HUES64 (cell line): ENCODE data around the gene ZDHHC14.
"Not testable (repeated sequence)": the region's sequence is repeated elsewhere in the genome, so short reads cannot be mapped to it uniquely, and the experiment has no call there.

Source experiments
- H3K27ac ChIP-seq: 2 replicates; pipeline ENCODE4 v1.7.0; 2013; ENCODE audit warnings: low read depth, low read length, inconsistent platforms
- H3K27me3 ChIP-seq: 2 replicates; pipeline ENCODE4 v1.6.1; 2013; ENCODE audit warnings: mild to moderate bottlenecking, low read length; ENCODE audit not compliant: insufficient read depth
- H3K36me3 ChIP-seq: 2 replicates; pipeline ENCODE4 v1.6.1; 2013; ENCODE audit warnings: mild to moderate bottlenecking, low read length; ENCODE audit not compliant: insufficient read depth
- H3K4me1 ChIP-seq: 2 replicates; pipeline ENCODE4 v1.6.1; 2013; ENCODE audit warnings: mild to moderate bottlenecking, low read length, moderate library complexity; ENCODE audit not compliant: insufficient read depth
- H3K4me3 ChIP-seq: 2 replicates; pipeline ENCODE4 v1.5.1; 2013; ENCODE audit warnings: mild to moderate bottlenecking, low read length, moderate library complexity
- H3K9ac ChIP-seq: 2 replicates; pipeline ENCODE4 v1.6.1; 2013; ENCODE audit warnings: mild to moderate bottlenecking, low read depth, low read length
- H3K9me3 ChIP-seq: 2 replicates; pipeline ENCODE4 v1.6.1; 2013; ENCODE audit warnings: low read depth, low read length; ENCODE audit not compliant: insufficient read depth
- WGBS: fragments of 150-250, 120-280 bp; methylation state at CpG from one replicate; pipeline ENCODE4 v1.1.7; 2013; ENCODE audit warnings: missing lambda C conversion rate; 5-methylcytosine and 5-hydroxymethylcytosine counted together

Gene ZDHHC14

GRCh38 chr6:157587127-157587926 is 206.3 kb downstream of the ZDHHC14 start:
- H3K27ac ChIP-seq: no peak overlapping the region
- H3K27me3 ChIP-seq: no peaks in the 10 kb centered on the region
- no peak overlapping the region for H3K9ac ChIP-seq
- H3K4me3 ChIP-seq: no peak overlapping the region
- peaks cover 27% of the 10 kb centered on the region for H3K9me3 ChIP-seq
- no peaks in the 10 kb centered on the region for H3K4me1 ChIP-seq
- 84% methylated on average over 4 of the region's 4 CpGs for WGBS
- no peaks in the 10 kb centered on the region for H3K36me3 ChIP-seq

- WGBS: 96% methylated on average over 4 of the region's 4 CpGs
- H3K4me1 ChIP-seq, H3K27ac ChIP-seq, H3K27me3 ChIP-seq, H3K4me3 ChIP-seq, H3K36me3 ChIP-seq, H3K9ac ChIP-seq: not testable (repeated sequence)
- peaks cover 27% of the 10 kb centered on the region for H3K9me3 ChIP-seq
These were observed 209.7 kb downstream of the ZDHHC14 start for GRCh38 chr6:157590654-157591053.

DNA sequence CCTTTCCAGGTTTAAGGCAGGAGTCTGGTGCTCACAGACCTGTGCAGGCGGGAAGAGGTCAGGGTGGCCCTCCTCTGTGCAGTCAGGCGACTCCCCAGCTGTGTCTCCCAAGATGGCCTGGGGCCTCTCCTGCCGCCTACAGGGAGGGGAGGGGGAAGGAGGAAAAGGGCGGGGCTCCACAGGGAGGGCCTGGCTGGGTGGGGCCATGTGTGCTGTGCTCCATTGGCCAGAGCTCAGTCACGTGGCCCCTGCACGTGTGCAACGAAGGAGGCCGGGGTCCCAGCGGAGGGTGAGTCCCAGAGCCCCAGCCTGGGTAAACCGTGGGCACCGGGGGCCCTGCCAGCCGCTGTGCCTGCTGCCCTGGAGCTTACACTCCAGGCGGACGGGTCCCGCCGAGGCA is 211.6 kb downstream of the ZDHHC14 start:
- Histone ChIP-seq H3K36me3 (no peaks in the 10 kb centered on the region), H3K27ac (no peak overlapping the region), H3K9me3 (peaks cover 27% of the 10 kb centered on the region), H3K4me1 (no peaks in the 10 kb centered on the region), H3K4me3 (no peak overlapping the region), H3K9ac (no peak overlapping the region), H3K27me3 (no peaks in the 10 kb centered on the region)
- 95% methylated on average over 16 of the region's 16 CpGs for WGBS

DNA sequence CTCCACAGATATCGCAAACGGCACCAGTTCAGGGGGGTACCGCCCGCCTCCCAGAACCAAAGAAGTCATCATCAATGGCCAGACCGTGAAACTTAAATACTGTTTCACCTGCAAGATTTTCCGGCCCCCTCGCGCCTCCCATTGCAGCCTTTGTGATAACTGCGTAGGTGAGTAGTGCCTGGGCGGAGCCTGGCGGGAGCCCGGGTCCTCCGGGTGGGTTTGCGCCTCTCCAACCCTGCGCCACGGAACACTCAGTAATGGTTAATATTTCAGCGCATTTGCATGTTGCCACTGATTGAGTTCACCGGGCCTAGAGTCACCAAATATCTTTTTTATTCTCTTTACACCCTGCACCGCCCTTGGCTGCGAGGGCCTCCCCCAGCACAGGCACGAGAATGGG is 212.0 kb downstream of the ZDHHC14 start:
- 96% methylated on average over 21 of the region's 21 CpGs for WGBS
- no peaks in the 10 kb centered on the region for H3K36me3 ChIP-seq
- H3K4me1 ChIP-seq: peaks cover 2% of the 10 kb centered on the region; the same call in 1 of the 2 replicates
- no peak overlapping the region for H3K27ac ChIP-seq
- H3K27me3 ChIP-seq: no peaks in the 10 kb centered on the region
- no peak overlapping the region for H3K4me3 ChIP-seq
- H3K9me3 ChIP-seq: peaks cover 27% of the 10 kb centered on the region
- no peak overlapping the region for H3K9ac ChIP-seq

DNA sequence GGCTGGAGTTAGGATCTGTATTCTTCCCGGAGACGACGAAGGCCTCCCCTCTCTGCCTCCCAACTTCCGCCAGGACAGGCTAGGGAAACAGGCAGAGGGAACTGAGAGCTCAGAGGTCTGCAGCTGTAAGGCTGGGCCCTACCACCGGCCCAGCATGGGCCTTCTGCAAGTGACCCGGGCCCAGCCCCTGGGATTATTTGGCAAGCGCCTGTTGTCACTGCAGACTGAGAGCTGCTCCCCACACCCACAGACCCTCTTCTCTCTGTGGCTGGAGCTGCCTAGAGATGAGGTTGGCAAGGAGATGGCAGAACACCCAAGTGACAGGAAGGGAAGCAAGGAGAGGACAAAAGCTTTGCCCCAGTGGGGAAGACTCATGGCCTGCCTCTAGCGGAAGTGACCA is 212.6 kb downstream of the ZDHHC14 start:
- no peaks in the 10 kb centered on the region for H3K27me3 ChIP-seq
- H3K9ac ChIP-seq: no peak overlapping the region
- H3K4me3 ChIP-seq: no peak overlapping the region
- peaks cover 3% of the 10 kb centered on the region; the same call in 1 of the 2 replicates for H3K4me1 ChIP-seq
- no peak overlapping the region for H3K27ac ChIP-seq
- 91% methylated on average over 8 of the region's 8 CpGs for WGBS
- H3K9me3 ChIP-seq: peaks cover 27% of the 10 kb centered on the region
- no peaks in the 10 kb centered on the region for H3K36me3 ChIP-seq

DNA sequence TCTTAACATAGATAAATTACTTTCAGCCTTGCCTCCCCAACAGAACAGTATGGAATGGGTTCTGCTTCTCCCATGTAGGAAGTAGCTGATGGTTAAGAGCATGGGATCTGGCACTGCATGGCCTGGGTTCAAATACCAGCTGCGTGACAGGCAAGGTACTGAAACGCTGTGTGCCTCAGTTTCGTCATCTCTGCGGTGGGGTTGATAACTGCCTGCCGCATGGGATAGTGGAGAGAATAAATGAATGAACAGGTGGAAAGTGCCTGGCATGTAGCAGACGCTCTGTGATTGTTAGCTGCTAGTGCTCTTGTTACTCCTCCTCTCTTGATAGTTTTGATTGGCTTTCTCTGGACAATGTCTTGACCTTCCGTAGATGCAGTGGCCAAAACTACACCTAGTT is 213.3 kb downstream of the ZDHHC14 start:
- H3K36me3 ChIP-seq: no peaks in the 10 kb centered on the region
- 96% methylated on average over 7 of the region's 7 CpGs for WGBS
- no peak overlapping the region for H3K9ac ChIP-seq
- no peak overlapping the region for H3K4me3 ChIP-seq
- H3K4me1 ChIP-seq: peaks cover 3% of the 10 kb centered on the region; the same call in 1 of the 2 replicates
- peaks cover 24% of the 10 kb centered on the region for H3K9me3 ChIP-seq
- no peaks in the 10 kb centered on the region for H3K27me3 ChIP-seq
- no peak overlapping the region for H3K27ac ChIP-seq

GRCh38 chr6:157595768-157596167 is 214.8 kb downstream of the ZDHHC14 start:
- Histone ChIP-seq H3K9me3 (peaks cover 11% of the 10 kb centered on the region; the same call in 1 of the 2 replicates), H3K36me3 (no peaks in the 10 kb centered on the region), H3K4me1 (peaks cover 3% of the 10 kb centered on the region; the same call in 1 of the 2 replicates), H3K4me3 (no peak overlapping the region), H3K9ac (no peak overlapping the region), H3K27me3 (no peaks in the 10 kb centered on the region), H3K27ac (no peak overlapping the region)
- 93% methylated on average over 8 of the region's 8 CpGs for WGBS

DNA sequence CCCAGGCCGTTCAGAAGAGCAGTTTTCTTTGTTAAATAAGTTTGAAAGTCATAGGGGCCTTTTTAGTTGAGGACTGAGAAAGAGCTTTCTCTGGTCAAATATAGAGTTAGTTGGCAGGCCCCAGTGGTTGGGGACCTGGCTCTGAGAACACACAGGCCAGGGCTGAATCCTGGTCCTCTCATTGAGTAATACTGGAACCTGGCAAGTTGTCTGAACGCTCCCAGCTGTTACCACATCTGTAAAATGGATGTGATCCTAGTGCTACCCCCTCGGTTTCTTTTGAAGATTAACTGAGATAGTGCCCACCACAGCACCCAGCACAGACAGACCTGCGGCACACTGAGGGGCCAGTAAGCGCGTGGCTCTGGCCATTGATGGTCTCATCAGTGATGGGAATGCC is 215.5 kb downstream of the ZDHHC14 start:
- Histone ChIP-seq H3K27ac (no peak overlapping the region), H3K9me3 (peaks cover 4% of the 10 kb centered on the region; the same call in 1 of the 2 replicates), H3K9ac (no peak overlapping the region), H3K27me3 (no peaks in the 10 kb centered on the region), H3K4me3 (no peak overlapping the region), H3K4me1 (peaks cover 3% of the 10 kb centered on the region; the same call in 1 of the 2 replicates), H3K36me3 (no peaks in the 10 kb centered on the region)
- 88% methylated on average over 6 of the region's 6 CpGs for WGBS

GRCh38 chr6:157596886-157597285 is 215.9 kb downstream of the ZDHHC14 start:
- Histone ChIP-seq H3K9me3 (peaks cover under 1% of the 10 kb centered on the region; the same call in 1 of the 2 replicates), H3K36me3 (no peaks in the 10 kb centered on the region), H3K27ac (no peak overlapping the region), H3K4me1 (peaks cover 3% of the 10 kb centered on the region; the same call in 1 of the 2 replicates), H3K27me3 (no peaks in the 10 kb centered on the region), H3K9ac (no peak overlapping the region), H3K4me3 (no peak overlapping the region)
- WGBS: 97% methylated on average over 15 of the region's 15 CpGs

DNA sequence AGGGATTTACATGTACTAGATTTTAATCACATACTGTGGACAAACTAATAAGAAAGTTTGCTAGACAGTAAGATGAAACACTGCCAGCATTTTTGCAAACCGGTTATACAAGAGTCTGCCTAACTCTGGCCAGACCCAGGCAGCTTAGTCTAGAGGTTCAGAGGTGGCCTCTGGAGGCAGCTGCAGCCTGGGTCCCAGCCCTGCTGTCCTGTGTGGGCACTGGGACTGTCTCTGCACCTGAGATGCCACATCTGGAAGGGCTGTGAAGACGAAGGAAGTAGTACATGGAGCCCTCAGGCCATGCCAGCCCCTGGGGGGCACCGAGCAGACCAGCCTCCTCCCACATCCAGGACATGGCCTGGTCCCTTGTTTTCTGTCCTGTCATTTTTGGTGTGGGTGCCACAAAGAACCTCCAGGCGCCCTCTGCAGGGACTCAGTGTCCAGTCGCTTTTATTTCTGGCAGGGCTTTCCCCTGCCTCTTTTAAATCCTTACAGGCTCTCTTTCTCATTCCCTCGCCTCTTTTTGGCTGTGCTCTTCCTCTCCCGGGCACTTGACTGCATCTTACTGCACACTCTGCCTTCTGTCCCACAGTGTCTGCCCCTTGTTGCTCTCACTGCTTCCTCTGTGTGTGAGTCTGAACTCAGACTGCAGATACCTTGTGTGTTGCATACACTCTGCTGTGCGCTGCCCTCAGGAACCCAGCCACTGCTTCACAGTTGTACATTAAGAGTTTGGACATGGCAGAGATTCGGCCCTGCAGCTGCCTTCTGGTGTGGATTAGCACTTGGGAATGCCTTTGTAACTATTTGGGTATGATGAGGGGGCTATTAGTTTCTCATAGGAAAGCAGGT is 216.7 kb downstream of the ZDHHC14 start:
- Histone ChIP-seq H3K27me3 (no peaks in the 10 kb centered on the region), H3K9me3 (no peaks in the 10 kb centered on the region), H3K4me1 (peaks cover 3% of the 10 kb centered on the region; the same call in 1 of the 2 replicates), H3K4me3 (no peak overlapping the region), H3K36me3 (no peaks in the 10 kb centered on the region), H3K9ac (no peak overlapping the region), H3K27ac (no peak overlapping the region)
- WGBS: 52% methylated on average over 9 of the region's 9 CpGs

GRCh38 chr6:157599191-157599590 is 218.2 kb downstream of the ZDHHC14 start:
- Histone ChIP-seq H3K9me3 (no peaks in the 10 kb centered on the region), H3K4me1 (peaks cover 3% of the 10 kb centered on the region; the same call in 1 of the 2 replicates), H3K4me3 (no peak overlapping the region), H3K9ac (no peak overlapping the region), H3K27me3 (no peaks in the 10 kb centered on the region), H3K36me3 (no peaks in the 10 kb centered on the region), H3K27ac (no peak overlapping the region)
- WGBS: 89% methylated on average over 12 of the region's 12 CpGs
